ENCODE measurements around the gene B3GALNT2. TPM values are rescaled to one million over a fixed set of nuclear protein-coding genes. Genes with fewer than 3 reads are reported as not detected.

Gene B3GALNT2
- total RNA-seq, 1 donor: 43.0 TPM

DNA sequence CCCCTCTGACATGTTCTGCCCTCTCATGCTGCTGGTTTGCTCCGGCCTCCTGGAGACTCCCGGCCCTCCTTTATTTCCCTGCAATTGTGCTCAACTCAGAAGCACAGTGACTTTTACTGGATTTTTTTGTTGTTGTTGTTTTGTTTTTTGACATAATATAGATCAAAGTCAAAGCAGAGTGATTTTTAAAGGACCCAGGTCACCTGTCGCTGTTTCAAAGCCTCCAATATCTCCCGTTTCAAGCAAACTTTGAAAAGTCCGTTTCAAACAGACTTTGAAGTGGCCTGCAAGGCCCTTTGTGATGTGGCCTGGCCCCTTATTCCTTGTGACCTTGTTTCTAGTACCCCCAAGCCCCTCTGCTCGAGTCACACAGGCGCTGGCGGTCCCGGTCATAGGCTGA is 78.9 kb downstream of the B3GALNT2 start:
- H3K4me3 ChIP-seq (ENCODE audit: low read depth, low read length): no peak overlapping the region
- DNase-seq (ENCODE audit: low read depth): no peak
- no peak for TF ChIP-seq CTCF (IDR thresholded peaks at IDR 0.05; ENCODE audit: insufficient read depth, low read length)

- TF ChIP-seq CTCF (IDR thresholded peaks at IDR 0.05; ENCODE audit: insufficient read depth, low read length): no peak
- DNase-seq (ENCODE audit: low read depth): no peak
- H3K4me3 ChIP-seq (ENCODE audit: low read depth, low read length): no peak overlapping the region
Measured at GRCh38 chr1:235424092-235424491, 80.2 kb downstream of the B3GALNT2 start.

DNA sequence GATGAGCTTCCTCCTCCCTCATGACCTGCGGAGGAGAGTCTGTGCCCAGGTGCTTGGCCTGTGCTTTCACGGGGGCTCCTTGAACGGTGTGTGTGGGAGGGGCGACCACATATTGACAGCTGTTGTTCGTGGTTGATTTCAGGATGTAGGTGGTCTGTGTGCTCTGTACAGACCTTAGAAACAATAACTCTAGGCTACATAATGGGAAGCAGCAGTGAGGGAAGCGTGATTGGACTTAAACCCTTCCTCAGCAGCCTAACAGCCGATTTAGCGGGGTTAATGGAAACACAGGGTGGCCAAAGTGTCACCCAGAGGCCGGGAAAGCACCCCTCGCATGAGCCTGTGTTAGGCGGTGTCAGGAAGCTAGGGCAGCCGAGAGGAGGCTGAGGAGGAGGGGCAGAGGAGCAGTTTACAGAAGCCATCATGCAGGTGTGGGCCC is 81.0 kb downstream of the B3GALNT2 start:
- no peak for TF ChIP-seq CTCF (IDR thresholded peaks at IDR 0.05; ENCODE audit: insufficient read depth, low read length)
- no peak for DNase-seq (ENCODE audit: low read depth)

DNA sequence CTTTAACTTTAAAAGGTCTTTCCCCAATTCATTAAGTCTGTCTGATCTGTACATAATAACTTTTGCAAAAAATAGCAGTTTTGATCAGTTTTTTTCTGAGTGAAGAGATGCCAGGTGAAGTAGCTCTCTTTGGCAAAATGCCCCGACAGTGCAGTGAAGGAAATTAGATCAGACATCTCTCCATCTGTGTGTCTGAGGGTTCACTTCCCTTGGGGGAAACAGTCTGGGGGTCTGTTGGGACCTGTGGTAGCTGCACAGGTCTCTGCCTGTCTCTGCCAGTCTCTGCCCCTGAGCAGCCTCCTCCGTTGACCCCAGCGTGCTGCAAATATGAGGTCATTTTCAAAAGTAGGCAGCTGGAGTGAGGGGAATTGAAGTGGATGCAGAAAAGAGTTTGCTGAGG is 82.5 kb downstream of the B3GALNT2 start:
- no peak for DNase-seq (ENCODE audit: low read depth)
- no peak for TF ChIP-seq CTCF (IDR thresholded peaks at IDR 0.05; ENCODE audit: insufficient read depth, low read length)
- H3K4me3 ChIP-seq (ENCODE audit: low read depth, low read length): no peak overlapping the region

More for the DNA sequence above, 81.0 kb downstream of the B3GALNT2 start:
- H3K4me3 ChIP-seq (ENCODE audit: low read depth, low read length): no peak overlapping the region

- peak; percentile 74 for TF ChIP-seq CTCF (IDR thresholded peaks at IDR 0.05; ENCODE audit: insufficient read depth, low read length)
- DNase-seq (ENCODE audit: low read depth): peak; percentile 93
- no peak overlapping the region for H3K4me3 ChIP-seq (ENCODE audit: low read depth, low read length)
Measured at GRCh38 chr1:235417086-235417697, 87.1 kb downstream of the B3GALNT2 start.

- peak; percentile 71 for DNase-seq (ENCODE audit: low read depth)
- no peak for TF ChIP-seq CTCF (IDR thresholded peaks at IDR 0.05; ENCODE audit: insufficient read depth, low read length)
Measured at GRCh38 chr1:235416662-235417049, 87.6 kb downstream of the B3GALNT2 start.

More at GRCh38 chr1:235416662-235417049, 87.6 kb downstream of the B3GALNT2 start:
- H3K4me3 ChIP-seq (ENCODE audit: low read depth, low read length): no peak overlapping the region

Measured in fibroblast of the aortic adventitia (primary cell).